HG03108 (cell line): ENCODE results near the gene VPS13A.
"Not testable (repeated sequence)": the region's sequence is repeated elsewhere in the genome, so short reads cannot be mapped to it uniquely, and the experiment has no call there.

Source experiments
- ATAC-seq: cut with Tn5 transposase; IDR thresholded peaks from one replicate; pipeline ENCODE4 v1.9.1; 2021; ENCODE audit warnings: moderate library complexity; ENCODE audit not compliant: unreplicated experiment

The VPS13A gene

GRCh38 chr9:77421506-77422265 is 244.4 kb downstream of the VPS13A start:
- ATAC-seq, result no peak

GRCh38 chr9:77422969-77423368 is 245.6 kb downstream of the VPS13A start:
- ATAC-seq, result no peak

GRCh38 chr9:77423841-77424240 is 246.5 kb downstream of the VPS13A start:
- no peak for ATAC-seq

GRCh38 chr9:77424993-77425392 is 247.7 kb downstream of the VPS13A start:
- ATAC-seq, result no peak

GRCh38 chr9:77426712-77427111 is 249.4 kb downstream of the VPS13A start:
- ATAC-seq, result no peak

DNA sequence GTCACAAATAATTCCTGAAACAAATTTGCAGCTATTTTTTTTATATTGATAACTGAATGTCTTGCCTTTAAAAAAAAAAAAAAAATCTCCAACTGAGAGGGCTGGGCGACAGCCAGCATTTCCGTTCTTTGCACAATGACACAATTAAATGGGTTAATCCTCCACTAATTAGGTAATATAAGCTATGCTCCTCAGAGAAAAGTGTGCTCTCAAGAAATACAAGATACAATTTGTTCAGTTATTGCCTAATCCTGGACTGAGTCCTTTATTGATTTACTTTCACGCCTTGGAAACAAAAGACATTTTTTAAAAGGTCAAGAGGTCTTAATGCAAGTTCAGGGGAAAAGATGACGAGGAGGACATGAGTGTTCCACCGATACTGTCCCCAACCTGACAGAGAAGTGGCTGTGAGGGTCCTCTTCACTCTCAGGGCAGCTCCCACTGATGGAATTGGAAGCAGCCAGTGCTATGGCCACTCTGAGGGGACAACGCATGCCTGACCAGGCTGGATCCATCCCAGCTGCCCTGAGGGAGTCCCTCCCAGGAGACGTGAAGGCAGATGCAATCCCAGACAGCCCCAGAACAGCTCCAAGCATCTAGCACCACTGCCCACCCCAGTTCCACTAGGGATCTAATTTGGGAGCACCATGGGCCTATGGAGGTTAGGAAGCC is 250.1 kb downstream of the VPS13A start:
- no peak for ATAC-seq

GRCh38 chr9:77429928-77430327 is 252.6 kb downstream of the VPS13A start:
- no peak for ATAC-seq

- no peak for ATAC-seq
Observed at GRCh38 chr9:77432053-77432452, 254.7 kb downstream of the VPS13A start.

DNA sequence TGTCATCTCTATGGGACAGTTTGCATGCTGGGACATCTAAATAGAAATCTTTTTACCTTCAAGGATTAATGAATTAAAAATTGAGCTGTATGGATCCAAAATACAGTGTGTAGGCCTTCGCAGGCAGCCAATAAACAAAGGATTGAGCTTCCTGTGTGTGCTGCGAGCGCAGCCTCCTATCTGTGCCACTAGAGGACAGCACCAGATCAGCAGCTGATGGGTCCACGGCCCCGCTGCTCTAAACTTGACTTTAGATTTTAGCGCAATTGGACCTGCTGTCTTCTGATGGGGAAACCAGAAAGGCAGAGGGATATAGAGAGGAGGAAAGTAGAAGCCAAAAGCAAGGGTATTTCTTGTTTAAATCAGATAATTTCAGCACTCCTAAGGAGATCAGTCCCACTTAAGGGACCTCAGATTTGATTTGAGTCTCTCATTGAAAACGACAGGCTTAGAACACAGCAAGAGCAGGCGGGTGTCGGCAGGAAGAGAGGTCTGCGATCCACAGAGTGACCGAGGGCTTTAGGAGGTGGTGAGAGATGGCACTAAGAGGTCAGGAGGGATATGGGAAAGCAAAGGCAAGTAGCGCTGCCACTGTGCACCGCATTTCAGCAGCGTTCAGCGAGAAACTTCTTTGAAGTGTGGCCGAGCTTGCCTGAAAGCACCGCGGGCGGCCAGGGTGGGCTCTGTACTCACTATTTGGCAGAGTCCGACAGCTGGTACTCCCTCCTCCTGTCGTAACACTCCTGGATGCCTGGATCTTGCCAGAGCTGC is 256.5 kb downstream of the VPS13A start:
- ATAC-seq, result peak; percentile 79

- no peak for ATAC-seq
Observed at GRCh38 chr9:77435277-77435676, 257.9 kb downstream of the VPS13A start.

- ATAC-seq, result no peak
Observed at GRCh38 chr9:77435688-77436087, 258.4 kb downstream of the VPS13A start.

GRCh38 chr9:77438653-77439052 is 261.3 kb downstream of the VPS13A start:
- no peak for ATAC-seq

DNA sequence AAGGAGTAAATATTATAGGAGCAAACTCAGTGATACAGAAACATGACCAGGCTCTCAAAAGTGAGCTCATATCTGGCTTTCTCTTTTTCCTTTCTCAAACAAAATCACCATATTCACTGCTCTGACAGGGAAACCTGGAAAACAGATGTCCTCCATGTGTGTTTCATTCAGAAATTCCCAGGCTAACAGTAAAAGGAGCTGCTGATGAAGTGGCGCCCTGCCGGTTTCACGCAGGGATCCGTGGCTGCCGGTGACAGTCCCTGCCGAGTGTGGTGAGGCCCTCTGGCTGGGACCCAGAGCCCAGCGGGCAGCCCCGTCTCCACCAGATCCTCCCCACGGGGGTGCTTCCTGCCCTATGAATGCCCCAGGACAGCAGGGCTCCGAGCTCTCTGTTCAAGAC is 262.7 kb downstream of the VPS13A start:
- no peak for ATAC-seq

GRCh38 chr9:77441124-77441523 is 263.8 kb downstream of the VPS13A start:
- not testable (repeated sequence) for ATAC-seq

- no peak for ATAC-seq
Observed at GRCh38 chr9:77442436-77442835, 265.1 kb downstream of the VPS13A start.

DNA sequence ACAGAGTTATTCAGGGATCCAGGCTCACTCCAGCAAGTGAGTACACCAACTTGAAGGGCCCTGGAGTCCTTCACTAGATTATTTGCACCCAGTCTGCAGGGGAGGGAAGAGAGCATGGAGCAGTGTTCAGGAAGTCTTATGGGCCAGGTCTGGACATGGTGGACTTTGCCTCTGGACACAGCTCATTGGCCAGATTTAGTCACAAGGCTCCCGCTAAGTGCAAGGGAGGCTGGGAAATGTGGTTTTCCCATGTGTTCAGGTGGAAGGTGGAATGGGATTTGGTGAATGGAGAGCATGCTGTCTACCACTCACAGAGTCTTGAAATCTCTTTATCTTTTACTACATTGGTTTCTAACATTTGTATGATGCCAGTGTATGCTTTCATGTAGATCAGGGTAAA is 270.3 kb downstream of the VPS13A start:
- ATAC-seq, result no peak

DNA sequence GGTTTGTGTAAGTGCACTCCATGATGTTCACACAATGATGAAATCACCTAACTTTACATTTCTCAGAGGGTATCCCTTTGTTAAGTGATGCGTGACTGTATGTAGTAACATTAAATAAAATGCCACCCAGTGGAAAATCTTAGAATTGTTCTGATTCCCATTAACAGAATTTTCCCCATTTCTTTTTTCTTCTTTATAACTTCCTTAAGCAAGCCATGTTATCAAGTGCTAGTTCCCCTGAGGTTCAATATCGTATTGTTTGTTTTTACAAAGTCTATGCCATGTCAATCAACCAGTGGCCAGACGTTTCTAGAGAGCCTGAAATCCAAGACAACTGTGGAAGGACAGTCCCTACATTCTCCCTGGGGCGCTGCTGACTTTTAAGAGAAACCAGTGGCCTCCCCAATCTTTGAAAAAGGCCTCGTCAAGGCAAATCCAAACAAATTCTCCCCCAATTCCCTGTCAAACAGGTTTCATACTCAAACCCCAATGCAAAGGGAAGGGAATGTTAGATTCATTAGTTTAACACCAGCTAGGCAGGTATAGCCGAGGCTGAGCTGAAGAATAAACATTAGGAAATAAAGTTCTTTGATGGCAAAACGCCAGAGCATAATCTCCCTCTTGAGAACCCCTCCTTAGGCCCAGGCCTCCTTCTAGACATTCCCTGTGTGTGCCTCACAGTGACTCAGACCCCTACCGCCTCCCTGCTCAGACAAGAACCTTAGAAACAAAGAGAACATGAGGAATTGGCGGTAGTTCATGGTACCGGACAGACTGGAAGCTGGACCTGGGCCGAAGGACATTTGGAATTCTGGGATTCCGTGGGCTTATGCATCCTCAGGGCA is 272.1 kb downstream of the VPS13A start:
- no peak for ATAC-seq

DNA sequence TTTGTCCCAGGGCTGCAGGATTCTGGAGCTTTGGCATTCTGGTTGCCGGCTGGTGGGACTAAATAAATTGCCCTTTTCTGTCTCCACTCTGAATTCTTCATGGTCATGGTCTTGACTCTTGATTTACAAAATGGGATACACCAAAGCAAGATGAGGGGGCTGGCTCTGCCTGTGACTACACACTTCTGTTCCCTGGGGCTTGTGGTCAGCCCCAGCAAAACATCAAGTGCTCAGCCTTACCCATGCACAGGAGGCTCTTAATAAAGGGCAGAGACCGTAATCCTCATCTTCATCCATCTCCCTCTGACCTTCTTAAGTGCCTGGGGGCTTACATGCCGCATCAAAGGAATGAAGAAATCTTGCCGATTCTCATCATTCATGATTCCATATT is 272.7 kb downstream of the VPS13A start:
- ATAC-seq, result no peak

- ATAC-seq, result no peak
Observed at GRCh38 chr9:77451507-77451906, 274.2 kb downstream of the VPS13A start.

GRCh38 chr9:77453825-77454647 is 276.7 kb downstream of the VPS13A start:
- no peak for ATAC-seq
